ENCODE measurements around the gene INHBB. TPM values are rescaled to one million over a fixed set of nuclear protein-coding genes. Genes with fewer than 3 reads are reported as not detected.
A peak's percentile ranks its signal among the peaks of the same experiment; 100 is the strongest.

The INHBB gene
- total RNA-seq, 6 experiments from 2014 or later = 0.37 to 15.9 (median 9.6) TPM

DNA sequence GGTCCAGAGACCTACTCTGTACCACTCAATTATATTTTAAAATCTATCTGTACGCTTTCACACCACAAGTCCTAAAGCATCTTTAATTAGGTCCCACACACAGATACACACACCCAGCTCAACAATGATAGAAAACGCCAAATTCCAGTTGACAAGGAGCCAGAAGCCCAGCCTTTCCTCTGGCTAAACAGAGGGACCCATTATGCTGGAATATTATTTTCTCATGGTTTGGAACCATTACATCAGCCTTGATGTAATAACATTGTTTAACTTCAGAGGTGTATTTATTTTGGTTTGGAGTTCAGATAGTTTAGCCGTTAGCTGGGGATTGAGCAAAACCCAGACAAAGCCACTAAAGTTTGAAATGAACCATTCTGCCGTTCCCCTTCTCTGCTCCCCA lies 14.0 kb upstream of the INHBB start:
- TF ChIP-seq POLR2A (IDR thresholded peaks at IDR 0.05) = no peak
- TF ChIP-seq, protein P1, sequence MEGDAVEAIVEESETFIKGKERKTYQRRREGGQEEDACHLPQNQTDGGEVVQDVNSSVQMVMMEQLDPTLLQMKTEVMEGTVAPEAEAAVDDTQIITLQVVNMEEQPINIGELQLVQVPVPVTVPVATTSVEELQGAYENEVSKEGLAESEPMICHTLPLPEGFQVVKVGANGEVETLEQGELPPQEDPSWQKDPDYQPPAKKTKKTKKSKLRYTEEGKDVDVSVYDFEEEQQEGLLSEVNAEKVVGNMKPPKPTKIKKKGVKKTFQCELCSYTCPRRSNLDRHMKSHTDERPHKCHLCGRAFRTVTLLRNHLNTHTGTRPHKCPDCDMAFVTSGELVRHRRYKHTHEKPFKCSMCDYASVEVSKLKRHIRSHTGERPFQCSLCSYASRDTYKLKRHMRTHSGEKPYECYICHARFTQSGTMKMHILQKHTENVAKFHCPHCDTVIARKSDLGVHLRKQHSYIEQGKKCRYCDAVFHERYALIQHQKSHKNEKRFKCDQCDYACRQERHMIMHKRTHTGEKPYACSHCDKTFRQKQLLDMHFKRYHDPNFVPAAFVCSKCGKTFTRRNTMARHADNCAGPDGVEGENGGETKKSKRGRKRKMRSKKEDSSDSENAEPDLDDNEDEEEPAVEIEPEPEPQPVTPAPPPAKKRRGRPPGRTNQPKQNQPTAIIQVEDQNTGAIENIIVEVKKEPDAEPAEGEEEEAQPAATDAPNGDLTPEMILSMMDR (IDR thresholded peaks at IDR 0.05) = no peak
- intact Hi-C loops (cut with DNase I) = no loop called here
- no peaks in the 10 kb centered on the region for H3K36me3 ChIP-seq
- no peaks in the 10 kb centered on the region for H3K27me3 ChIP-seq
- 39% methylated on average over 4 of the region's 4 CpGs for WGBS (ENCODE audit: insufficient coverage, low coverage, low lambda C conversion rate, missing lambda C conversion rate)
- no peak overlapping the region for H3K4me3 ChIP-seq
- ATAC-seq (peak in 1 of 4 donors; percentile 52), DNase-seq (no peak)
- H3K9me3 ChIP-seq = no peaks in the 10 kb centered on the region
- no peak overlapping the region for H3K27ac ChIP-seq
- H3K4me1 ChIP-seq = no peaks in the 10 kb centered on the region

DNA sequence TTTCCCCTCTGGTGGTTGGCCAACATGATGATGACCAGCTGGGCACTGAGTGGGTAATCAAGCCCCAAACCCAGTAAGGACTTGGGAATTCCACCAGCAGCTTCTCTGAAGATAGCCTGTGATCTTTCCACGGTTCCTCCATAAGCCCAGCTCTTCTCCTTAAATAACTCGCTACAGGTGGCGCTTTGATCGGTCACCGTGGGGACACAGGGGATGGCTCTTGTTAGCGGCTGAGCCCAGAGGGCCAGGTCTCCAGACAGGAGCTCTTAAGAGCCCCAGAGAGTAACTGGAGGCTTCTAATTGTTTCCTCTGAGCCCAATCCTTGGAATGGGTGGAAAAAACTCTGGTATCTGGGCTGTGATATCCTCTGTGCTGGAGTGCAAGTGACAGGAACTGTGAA lies 13.6 kb upstream of the INHBB start:
- WGBS (ENCODE audit: insufficient coverage, low coverage, low lambda C conversion rate, missing lambda C conversion rate) = 86% methylated on average over 4 of the region's 6 CpGs
- no peaks in the 10 kb centered on the region for H3K4me1 ChIP-seq
- no peaks in the 10 kb centered on the region for H3K27me3 ChIP-seq
- H3K9me3 ChIP-seq = no peaks in the 10 kb centered on the region
- TF ChIP-seq POLR2A (IDR thresholded peaks at IDR 0.05) = no peak
- TF ChIP-seq, protein P1 (IDR thresholded peaks at IDR 0.05) = no peak
- H3K27ac ChIP-seq = no peak overlapping the region
- ATAC-seq (no peak), DNase-seq (no peak)
- intact Hi-C loops (cut with DNase I) = no loop called here
- H3K4me3 ChIP-seq = no peak overlapping the region
- no peaks in the 10 kb centered on the region for H3K36me3 ChIP-seq

DNA sequence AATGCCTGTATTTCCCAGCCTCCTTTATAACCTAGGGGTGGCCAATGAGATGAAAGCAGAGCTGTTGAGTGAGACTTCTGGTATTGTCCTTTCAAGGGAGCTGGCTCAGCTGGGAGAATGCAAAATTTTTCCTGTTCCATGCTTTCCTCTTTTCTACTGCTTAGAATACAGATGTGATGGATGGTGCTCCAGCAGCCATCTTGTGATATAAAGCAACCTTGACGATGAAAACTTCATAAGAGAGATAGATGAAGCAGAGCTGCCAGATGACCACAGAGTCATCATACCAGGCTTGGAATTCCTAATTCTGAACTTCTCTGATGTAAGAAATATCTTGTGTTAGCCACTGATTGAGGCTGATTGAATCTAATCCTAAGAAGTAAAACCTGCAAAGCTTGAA lies 11.9 kb upstream of the INHBB start:
- Histone ChIP-seq H3K4me1 (peaks cover 0 to 6% (median 0%) of the 10 kb centered on the region in 4 donors), H3K27me3 (no peaks in the 10 kb centered on the region), H3K36me3 (no peaks in the 10 kb centered on the region), H3K9me3 (no peaks in the 10 kb centered on the region), H3K4me3 (no peak overlapping the region), H3K27ac (no peak overlapping the region)
- 80% methylated on average over 1 of the region's 1 CpG for WGBS (ENCODE audit: insufficient coverage, low coverage, low lambda C conversion rate, missing lambda C conversion rate)
- intact Hi-C loops (cut with DNase I) = no loop called here
- no peak for ATAC-seq
- TF ChIP-seq POLR2A (IDR thresholded peaks at IDR 0.05) = no peak
- TF ChIP-seq, protein P1 (IDR thresholded peaks at IDR 0.05) = no peak
- no peak for DNase-seq

DNA sequence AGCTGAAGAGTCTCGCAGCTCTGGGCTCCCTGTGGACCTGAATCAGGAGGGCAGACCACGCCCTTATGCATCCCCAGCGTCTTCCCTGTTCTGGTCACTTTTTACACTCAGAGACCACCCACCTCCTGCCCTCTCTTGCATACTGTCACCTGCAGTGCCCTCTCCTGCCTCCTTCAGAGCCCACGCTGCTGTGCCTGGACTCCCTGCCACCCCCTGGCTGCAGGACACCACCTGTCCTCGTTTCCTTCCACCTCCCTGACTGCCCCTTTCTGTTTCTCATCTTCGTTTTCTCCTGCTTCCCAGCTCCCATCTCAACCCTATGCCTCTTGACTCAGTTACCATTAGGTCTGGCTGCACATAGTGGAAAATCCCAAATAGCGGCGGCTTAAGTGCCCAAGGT lies 9.2 kb upstream of the INHBB start:
- intact Hi-C loops (cut with DNase I) = no loop called here
- 75% methylated on average over 4 of the region's 8 CpGs for WGBS (ENCODE audit: insufficient coverage, low coverage, low lambda C conversion rate, missing lambda C conversion rate)
- ATAC-seq (no peak), DNase-seq (no peak)
- H3K27ac ChIP-seq = no peak overlapping the region
- no peak for TF ChIP-seq POLR2A (IDR thresholded peaks at IDR 0.05)
- TF ChIP-seq, protein P1 (IDR thresholded peaks at IDR 0.05) = no peak
- no peaks in the 10 kb centered on the region for H3K9me3 ChIP-seq
- no peaks in the 10 kb centered on the region for H3K36me3 ChIP-seq
- H3K27me3 ChIP-seq = no peaks in the 10 kb centered on the region
- no peak overlapping the region for H3K4me3 ChIP-seq
- peaks cover 0 to 6% (median 0%) of the 10 kb centered on the region in 4 donors for H3K4me1 ChIP-seq

DNA sequence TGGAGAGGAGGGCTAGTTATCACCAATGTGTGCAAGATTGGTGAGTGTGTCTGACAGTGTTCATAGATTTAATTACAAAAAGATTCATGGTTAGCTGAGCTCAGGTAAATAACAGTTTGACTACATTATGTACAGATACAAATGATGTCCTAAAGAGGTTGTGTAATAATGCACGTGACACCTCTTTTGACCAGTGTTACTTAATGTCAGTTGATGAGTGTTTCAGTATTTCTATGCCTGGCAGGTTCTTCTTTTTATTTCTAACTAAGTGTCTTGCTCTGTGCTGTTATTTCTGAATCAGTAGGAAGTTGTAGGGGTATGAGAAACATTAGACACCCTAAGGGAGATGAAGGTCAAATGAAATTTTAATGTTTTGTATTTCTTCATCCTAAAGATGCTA lies 7.9 kb upstream of the INHBB start:
- TF ChIP-seq, protein P1 (IDR thresholded peaks at IDR 0.05) = no peak
- TF ChIP-seq POLR2A (IDR thresholded peaks at IDR 0.05) = no peak
- no peaks in the 10 kb centered on the region for H3K9me3 ChIP-seq
- DNase-seq (no peak), ATAC-seq (peak; percentile 69 to 86 (median 76))
- no peaks in the 10 kb centered on the region for H3K27me3 ChIP-seq
- H3K27ac ChIP-seq = no peak overlapping the region
- intact Hi-C loops (cut with DNase I) = no loop called here
- no peak overlapping the region for H3K4me3 ChIP-seq
- peaks cover 0 to 7% (median under 1%) of the 10 kb centered on the region in 4 donors for H3K4me1 ChIP-seq
- H3K36me3 ChIP-seq = no peaks in the 10 kb centered on the region
- 24% methylated on average over 1 of the region's 1 CpG for WGBS (ENCODE audit: insufficient coverage, low coverage, low lambda C conversion rate, missing lambda C conversion rate)

All from right lobe of liver (tissue), 6 donors.